HG02759 (cell line): ENCODE data around the gene GLI1.
A peak's percentile ranks its signal among the peaks of the same experiment; 100 is the strongest.
"Not testable (repeated sequence)": the region's sequence is repeated elsewhere in the genome, so short reads cannot be mapped to it uniquely, and the experiment has no call there.

Experiments
- ATAC-seq: cut with Tn5 transposase; IDR thresholded peaks from one replicate; pipeline ENCODE4 v1.9.1; 2021; ENCODE audit warnings: mild to moderate bottlenecking, moderate library complexity; ENCODE audit not compliant: unreplicated experiment

The GLI1 gene

DNA sequence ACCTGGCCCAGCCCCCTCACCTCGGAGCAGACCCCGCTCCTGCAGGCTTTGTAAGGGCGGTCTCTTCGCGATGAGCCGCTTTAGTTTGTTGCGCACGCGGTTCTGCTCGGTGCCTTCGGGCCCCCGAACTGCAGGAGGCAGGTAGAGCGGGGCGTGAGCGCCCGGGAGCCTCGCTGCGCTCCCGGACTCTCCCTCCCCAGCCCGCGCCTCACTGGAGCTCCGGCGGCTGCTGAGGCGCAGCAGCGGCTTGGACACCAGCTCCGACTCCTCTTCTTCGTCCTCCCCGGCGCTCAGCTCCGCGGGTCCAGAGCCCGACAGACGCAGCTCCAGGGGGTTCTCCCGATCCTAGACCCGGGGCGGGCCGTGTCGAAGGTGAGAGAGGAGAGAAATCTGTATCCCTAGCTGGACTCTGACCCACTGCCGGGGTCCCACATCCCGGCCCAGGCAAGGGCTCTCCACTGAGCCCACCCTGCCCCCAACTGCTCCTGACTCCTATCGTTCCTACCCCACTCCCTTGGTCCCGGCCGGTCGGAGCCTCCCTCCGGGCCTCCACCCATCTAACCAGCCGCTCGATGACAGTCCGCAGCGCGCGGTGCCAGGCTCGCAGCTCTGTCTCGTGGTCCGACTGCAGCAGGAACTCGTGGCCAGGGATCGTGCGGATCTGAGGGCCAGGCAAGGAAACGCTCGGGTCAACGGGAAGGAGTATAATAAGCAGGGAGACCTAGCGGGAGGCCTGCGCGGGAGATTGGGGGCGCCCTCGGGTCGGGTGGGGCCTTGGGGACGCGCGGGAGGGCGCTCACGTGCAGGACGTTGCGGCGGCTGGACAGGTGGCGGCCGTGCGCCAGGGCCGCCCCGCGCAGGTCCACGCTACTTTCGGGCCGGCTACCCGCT is 15.9 kb downstream of the GLI1 start:
- peak; percentile 20 for ATAC-seq

DNA sequence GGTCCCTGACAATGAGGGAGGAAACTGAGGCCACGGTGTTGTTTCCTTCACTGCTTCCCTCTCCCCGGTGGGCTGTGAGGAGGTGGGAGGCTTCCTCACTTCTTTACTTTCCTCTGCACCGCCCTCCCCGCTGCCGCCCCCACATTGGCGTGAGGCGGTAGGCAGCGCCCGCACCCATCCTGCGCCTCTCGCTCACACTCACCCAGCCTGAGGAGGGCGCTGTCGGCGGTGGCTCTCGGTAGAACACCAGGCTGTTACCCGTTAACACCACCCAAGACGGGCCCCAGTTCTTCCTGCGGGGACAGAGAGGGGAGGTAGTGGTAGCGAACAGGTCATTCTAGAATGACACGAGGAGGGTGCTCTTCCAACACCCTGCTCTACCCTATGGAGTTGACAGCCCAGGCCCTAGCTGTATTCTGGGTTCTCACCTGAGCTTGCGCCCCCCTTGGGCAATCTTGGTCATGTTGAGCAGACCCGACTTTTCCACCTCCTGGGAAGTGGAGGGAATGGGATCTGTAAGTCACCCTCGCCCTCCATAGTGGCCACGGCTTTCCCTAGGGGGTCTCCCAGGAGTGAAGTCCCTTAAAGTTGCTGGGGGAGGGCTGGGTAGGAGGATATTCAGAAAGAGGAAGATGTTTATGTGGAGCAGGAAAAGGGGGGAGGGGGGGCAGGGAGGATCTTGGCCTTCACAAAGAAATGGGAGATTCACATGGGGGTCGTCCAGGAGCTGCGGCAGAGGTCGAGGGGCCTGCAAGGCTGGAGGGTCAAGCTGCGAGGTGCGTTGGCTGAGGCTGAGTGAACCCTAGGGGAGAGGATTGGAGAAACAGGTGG is 16.8 kb downstream of the GLI1 start:
- peak; percentile 49 for ATAC-seq

DNA sequence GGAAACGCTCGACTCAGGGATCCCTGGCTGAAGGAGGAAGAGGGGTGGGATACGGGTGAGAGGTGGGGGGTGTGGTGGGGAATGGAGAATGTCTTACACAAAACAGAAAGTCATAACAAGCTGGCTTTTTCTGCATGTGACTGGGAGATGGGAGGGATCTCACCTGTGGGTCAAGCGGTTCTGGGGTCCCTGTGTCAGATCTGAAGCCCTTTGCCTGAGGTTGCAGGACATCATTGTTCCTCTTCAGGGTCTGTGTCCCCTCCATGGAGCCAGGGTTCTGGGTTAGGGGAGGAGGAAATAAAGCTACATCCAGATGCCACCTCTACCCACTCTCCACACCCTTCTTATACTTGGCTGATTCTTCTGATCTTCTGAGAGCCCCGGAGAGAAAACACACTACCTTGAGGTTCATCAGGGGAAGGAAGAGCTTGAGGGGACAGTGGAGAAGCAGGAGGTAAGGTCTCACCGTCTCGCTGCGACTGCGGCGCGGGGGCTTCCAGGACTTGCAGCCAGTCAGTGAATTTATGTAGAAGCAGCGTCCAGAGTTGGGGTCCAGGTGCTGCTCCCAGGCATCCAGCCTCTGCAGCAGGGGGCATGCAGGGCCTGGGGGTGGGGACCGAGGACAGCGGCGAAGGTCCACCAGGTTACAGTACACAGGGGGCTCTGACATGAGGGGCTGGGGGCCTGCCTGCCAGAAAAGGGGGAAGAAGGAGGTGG is 17.6 kb downstream of the GLI1 start:
- ATAC-seq, result no peak

DNA sequence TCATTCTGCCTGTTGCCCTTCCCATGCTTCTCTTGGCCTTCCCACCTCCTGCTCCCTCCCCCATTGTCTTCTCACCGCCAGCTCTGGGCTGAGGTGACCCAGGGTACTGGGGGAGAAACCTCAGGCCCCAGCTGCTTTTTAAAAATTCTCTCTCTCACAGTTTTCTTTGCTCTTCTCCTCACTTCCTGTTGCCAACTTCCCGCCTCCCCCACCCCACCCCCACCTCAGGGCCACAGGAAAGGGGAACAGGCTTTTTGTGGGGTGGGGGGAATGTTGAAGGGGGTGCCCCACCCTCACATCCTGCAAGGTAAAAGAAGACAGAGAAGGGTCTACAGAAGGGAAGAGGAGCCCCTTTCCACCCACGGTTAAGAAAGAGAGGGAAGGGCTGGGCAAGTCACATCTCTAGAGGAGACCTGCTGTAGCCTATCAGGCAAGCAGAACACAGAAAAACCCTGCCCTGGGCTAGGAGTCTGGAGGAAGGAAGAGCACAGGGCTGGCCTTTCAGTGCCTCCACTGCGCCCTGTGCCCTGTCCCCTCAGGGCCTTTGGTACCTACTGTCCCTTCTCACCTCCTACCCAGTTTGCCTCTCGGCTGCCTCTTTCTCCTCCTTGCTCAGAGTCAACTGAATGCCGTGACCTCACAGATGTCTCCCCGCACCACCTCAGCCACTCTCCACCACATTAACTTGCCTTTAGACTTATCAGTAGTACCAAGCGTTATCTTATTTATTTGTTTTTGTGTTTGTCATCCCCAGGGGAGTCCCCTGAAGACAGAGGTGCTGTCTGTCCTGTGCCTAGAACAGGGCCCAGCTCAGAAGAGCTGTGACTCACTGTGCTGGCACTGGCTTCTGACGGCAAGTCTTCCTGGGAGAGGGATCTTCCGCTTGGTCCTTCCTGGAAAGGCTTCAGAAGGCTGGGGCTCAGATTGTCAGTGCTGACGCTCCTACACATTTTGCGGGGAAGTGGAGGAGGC is 18.4 kb downstream of the GLI1 start:
- ATAC-seq, result peak; percentile 42

DNA sequence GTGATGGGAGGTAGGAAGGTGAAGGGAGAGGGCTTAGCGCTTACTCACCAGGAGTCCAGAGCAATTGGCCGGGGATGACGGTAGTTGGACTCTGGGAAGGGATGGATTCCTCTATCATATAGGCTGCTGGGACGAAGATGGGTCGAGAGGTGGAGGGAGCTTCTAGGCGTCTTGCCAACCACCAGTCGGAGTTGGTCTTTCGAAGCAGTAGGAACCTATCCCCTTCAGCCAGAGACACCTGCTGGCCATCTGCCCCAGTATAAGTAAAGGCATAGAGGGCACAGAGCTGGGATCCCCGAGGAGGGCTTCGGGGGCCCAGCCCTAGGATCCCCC is 19.4 kb downstream of the GLI1 start:
- no peak for ATAC-seq

DNA sequence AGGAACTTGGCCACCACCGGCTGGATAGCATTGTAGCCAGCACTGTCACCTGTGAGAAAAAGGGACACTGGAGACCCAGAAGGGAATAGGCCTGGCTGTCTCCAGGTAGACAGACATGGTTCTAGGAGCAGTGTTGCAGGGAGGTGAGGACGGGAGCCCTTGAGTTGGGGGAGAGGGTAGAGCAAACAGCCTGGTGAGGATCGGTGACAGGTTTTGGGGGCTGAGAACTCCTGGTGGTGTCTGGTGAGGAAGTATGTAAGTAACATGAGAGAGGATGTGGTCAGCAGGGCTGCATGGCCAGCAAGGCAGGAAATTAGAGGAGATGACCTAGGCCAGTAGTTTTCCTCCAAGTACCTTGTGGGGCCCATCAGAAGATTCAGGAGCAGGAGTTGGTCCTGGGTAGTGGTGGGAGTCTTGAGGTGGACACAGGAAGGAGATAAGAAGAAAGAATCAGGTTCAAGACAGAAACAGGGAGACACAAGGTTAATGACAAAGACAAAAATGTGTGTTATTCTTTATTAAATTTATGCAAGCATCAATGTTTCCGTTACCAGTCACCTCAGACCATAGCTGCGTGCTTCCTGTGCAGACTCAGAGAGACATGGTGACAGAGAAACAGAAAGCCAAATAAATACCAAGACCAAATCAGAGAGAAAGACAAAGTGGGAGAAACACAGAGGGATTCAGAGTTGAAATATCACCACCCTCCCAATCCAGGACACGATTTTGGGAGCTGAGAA is 20.0 kb downstream of the GLI1 start, which contains the start of gene ARHGAP9:
Gene ARHGAP9 (minus strand): TSS at position 491 of the 740 bp plus-strand sequence. CDS start 460 bp downstream, at position 31.
- ATAC-seq, result no peak

DNA sequence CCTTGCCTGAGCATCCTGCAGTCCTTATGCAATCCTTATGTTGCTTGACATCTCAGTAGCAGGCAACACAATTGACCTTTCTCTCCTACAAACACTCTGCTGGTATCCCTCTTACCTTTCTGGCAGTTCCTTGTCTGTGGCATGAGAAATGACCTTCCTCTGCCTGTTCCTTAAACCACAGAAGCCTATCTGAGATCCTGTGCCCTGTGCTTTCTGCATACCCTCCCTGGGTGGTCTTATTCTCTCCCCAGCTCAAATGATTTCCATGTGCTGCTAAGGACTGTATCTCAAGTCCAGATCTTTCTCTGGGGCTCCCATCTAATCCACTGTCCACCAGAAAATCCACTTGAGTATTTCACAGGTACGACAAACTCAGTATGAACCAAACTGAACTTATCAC is 22.1 kb downstream of the GLI1 start:
- ATAC-seq, result no peak

DNA sequence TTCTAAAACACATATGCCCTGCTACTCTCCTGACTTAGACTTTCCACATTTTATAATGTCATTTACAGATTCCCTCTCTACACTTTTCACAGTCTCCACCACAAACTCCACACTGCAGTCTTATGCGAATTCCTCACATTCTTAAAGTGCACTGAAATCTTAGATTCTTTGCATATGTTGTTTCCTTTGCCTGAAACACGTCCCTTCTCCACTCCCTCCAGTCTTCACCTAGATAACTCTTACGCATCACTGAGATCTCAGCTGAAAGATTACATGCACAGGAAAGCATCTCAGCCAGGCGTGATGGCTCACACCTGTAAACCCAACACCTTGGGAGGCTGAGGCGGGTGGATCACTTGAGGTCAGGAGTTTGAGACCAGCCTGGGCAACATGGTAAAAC is 23.9 kb downstream of the GLI1 start:
- no peak for ATAC-seq

DNA sequence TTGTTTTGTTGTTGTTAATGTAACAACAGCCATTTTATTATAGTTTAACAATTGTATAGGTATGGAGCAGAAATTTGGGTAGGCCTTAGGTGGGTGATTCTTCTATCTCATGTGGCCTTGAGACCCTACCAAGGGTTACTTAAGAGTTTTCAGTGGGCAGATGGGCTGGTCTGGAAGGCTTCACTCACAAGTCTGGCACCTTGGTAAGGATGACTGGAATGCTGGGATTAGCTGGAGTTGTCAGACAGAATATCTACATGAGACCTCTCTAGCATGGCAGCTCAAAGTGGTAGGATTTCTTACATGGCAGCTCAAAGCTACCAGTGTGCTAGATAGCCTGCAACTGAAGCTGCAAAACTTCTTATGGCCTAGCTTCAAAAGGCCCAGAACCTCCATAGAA is 26.1 kb downstream of the GLI1 start:
- no peak for ATAC-seq

DNA sequence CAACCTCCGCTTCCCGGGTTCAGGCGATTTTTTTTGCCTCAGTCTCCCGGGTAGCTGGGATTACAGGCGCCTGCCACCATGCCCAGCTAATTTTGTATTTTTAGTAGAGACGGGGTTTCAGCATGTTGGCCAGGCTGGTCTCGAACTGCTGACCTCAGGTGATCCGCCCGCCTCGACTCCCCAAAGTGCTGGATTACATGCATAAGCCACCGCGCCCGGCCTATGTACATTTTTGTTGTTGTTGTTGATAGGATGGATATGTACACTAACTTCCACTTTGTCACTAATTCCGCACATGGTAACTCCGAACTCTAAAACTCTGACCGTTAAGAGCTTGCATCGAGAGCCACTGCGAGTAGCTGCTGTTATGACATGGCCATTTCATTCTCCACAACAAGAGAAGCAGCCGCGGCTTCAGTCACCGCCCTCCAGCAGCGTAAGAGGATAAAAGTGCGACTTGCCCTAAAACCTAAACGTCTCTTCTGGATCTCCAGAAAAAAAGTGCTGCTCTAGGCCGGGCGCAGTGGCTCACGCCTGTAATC is 27.5 kb downstream of the GLI1 start:
- no peak for ATAC-seq

DNA sequence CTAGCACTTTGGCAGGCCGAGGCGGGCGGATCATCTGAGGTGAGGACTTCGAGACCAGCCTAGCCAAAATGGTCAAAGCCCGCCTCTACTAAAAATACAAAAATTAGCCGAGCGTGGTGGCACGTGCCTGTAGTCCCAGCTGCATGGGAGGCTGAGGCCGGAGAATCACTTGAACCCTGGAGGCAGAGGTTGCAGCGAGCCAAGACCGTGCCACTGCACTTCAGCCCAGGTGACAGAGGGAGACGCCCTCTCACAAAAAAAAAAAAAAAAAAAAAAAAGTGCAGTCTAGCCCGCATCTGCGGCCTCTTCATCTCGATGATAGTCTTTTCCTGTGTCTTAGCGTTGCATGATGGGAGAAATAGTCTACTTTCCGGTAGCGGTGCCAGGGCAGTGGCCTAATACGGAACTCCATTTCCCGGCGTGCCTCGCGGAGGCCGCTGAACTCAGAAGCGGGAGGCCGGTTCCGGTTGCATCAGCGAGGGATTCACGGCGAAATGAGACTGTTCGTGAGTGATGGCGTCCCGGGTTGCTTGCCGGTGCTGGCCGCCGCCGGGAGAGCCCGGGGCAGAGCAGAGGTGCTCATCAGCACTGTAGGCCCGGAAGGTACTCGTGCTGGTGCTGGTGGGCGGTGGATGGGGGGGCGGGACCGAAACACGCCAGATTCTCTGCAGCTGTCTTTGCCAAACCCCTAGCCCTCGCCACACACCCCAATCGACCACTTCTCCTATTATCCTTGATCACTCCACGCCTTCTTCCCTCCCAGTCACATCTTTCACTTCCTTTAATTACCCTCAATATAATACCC is 28.2 kb downstream of the GLI1 start, which contains the start of gene MARS1:
Gene MARS1 (plus strand): TSS at position 472 of the 805 bp plus-strand sequence. CDS start 23 bp downstream, at position 495.
- peak; percentile 98 for ATAC-seq

DNA sequence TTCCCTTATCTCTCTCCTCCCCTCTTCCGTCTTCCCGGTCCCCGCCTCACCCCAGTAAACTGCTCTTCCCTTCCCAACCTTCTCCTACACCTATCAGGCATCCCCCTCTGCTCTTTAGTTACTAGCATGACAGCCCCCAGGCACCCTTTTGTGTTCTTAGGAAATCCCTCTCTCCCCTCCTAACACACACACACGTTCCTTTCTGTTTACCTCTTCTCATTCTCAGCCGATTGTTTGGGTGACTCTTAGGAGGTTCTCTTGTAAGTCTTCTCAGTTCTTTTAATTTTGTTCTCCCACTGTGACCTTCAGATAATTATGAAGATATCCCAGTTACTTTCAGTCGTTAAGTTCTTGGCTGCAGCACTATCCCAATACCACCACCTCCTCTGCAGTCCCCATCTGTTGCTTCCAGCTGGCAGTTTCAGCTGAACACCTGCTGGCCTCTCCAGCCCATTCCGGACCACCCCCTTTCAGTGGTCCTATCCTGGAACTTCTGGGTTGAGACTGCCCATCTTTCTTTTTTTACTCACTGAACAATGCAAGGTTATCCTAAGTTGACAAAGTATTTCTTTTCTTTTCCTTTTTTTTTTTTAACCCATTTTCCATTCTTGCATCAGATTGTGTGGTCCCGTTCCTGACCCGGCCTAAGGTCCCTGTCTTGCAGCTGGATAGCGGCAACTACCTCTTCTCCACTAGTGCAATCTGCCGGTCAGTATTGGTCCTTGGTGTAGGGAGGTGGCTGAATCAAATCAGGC is 29.0 kb downstream of the GLI1 start:
- ATAC-seq, result no peak

DNA sequence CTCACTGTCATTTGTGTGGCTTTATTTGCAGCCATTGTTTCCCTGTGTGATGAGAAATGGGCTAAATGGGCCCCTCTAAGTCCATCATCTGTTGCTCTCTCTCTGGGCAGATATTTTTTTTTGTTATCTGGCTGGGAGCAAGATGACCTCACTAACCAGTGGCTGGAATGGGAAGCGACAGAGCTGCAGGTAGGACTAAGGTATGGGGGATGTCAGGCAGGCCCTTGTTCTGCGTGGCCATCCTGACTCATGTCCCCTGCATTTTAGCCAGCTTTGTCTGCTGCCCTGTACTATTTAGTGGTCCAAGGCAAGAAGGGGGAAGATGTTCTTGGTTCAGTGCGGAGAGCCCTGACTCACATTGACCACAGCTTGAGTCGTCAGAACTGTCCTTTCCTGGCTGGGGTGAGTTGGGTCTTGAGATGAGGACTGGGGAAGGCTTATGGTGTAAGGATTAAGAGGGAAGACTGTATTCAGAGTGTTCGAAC is 29.6 kb downstream of the GLI1 start:
- no peak for ATAC-seq

DNA sequence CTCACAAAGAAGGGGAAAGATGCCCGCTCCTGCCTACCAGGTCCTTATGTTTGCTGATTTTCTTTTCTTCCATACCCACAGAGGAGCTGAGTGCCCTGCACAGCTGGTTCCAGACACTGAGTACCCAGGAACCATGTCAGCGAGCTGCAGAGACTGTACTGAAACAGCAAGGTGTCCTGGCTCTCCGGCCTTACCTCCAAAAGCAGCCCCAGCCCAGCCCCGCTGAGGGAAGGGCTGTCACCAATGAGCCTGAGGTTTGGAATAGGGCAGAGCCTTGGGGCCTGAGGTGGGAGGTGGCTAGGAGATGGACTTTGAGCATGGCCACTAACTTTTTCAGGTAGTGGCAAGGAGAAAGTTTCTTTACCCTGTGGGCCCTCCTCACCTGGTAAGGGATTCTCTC is 30.5 kb downstream of the GLI1 start:
- ATAC-seq, result no peak

DNA sequence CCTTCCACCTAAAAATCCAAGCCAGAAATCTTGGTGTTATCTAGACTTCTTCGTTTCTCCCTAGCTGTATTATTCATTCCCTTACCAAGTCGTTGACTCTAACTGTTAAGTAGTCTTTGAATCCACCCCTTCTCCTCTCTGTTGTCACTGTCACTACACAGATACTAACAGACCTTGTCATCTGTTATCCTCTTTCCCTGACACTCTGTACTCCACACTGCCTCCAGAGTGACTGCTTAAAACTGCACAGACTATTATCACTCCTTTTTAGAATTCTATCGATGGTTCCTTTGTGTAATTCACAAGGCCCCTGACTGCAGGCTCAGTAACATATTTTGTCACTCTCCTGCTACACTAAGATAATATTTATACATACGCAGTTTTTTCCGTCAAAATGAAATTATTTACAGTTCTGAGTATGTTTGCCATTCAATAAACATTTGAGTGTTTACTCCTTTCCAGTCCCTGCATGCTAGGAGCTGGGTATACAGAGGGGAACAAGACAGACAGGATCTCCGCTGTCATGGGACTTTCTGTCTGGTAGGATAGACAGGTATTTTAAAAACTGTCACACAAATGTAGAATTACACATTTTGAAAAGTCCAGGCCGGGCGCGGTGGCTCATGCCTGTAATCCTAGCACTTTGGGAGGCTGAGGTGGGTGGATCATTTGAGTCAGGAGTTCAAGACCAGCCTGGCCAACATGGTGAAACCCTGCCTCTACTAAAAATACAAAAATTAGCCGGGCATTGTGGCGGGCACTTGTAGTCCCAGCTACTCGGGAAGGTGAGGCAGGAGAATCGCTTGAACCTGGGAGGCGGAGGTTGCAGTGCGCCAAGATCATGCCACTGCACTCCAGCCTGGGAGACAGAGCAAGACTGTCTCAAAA is 32.1 kb downstream of the GLI1 start:
- ATAC-seq, result no peak

DNA sequence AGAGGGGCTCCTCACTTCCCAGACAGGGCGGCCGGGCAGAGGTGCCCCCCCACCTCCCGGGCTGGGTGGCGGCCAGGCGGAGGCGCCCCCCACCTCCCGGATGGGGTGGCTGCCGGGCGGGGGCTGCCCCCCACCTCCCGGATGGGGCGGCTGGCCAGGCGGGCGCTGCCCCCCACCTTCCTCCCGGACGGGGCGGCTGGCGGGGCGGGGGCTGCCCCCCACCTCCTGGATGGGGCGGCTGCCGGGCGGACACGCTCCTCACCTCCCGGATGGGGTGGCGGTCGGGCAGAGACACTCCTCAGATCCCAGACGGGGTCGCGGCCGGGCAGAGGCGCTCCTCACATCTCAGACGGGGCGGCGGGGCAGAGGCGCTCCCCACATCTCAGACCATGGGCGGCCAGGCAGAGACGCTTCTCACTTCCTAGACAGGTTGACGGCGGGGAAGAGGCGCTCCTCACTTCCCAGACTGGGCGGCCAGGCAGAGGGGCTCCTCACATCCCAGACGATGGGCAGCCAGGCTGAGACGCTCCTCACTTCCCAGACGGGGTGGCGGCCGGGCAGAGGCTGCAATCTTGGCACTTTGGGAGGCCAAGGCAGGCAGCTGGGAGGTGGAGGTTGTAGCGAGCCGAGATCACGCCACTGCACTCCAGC is 35.6 kb downstream of the GLI1 start:
- ATAC-seq, result not testable (repeated sequence)
